Mesodermal cell (in vitro differentiated cells): Measurements from ENCODE around the gene DPYD.

Experiments
- H3K27ac ChIP-seq: 2 replicates; pipeline ENCODE4 v1.7.0; 2013; ENCODE audit warnings: mild to moderate bottlenecking, low read depth, low read length, moderate library complexity; ENCODE audit not compliant: severe bottlenecking
- H3K36me3 ChIP-seq: 2 replicates; pipeline ENCODE4 v1.7.1; 2013; ENCODE audit warnings: mild to moderate bottlenecking, low read length, moderate library complexity; ENCODE audit not compliant: control insufficient read depth, insufficient read depth
- H3K4me1 ChIP-seq: one replicate; pipeline ENCODE4 v1.7.1; 2013; ENCODE audit warnings: mild to moderate bottlenecking, low read length; ENCODE audit not compliant: insufficient read depth, control insufficient read depth, poor library complexity, severe bottlenecking
- H3K4me3 ChIP-seq: 2 replicates; pipeline ENCODE4 v1.7.0; 2013; ENCODE audit warnings: low read length, control low read depth, mild to moderate bottlenecking; ENCODE audit not compliant: insufficient read depth, poor library complexity, severe bottlenecking; ENCODE audit errors: extremely low read depth
- H3K9me3 ChIP-seq: 2 replicates; pipeline ENCODE4 v1.7.1; 2013; ENCODE audit warnings: mild to moderate bottlenecking, low read length, moderate library complexity; ENCODE audit not compliant: control insufficient read depth
- WGBS, 2 experiments: methylation state at CpG; one replicate each; pipeline ENCODE4 v1.1.5; 2013; ENCODE audit warnings: missing lambda C conversion rate in 2 of 2; ENCODE audit not compliant: insufficient coverage in 2 of 2; 5-methylcytosine and 5-hydroxymethylcytosine counted together

The DPYD gene

DNA sequence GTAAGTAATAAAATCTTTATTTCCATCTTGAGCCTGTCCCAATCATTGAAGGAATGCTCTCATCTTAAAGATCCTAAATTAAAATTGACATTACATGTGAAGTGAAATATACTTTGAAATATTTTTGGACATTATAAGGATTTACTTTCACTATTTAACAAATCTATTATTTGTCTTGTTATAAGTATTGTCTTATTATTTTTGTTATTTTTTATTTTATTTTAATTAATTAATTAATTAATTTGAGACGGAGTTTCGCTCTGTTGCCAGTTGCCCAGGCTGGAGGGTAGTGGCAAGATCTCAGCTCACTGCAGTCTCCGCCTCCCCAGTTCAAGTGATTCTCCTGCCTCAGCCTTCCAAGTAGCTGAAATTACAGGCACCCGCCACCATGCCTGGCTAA is 343.2 kb downstream of the DPYD start:
- 85 to 100% methylated on average over 2 of the region's 4 CpGs for WGBS, 2 experiments
- no peak overlapping the region for H3K27ac ChIP-seq

GRCh38 chr1:97573553-97573952 is 347.3 kb downstream of the DPYD start:
- H3K36me3 ChIP-seq: no peaks in the 10 kb centered on the region
- H3K4me3 ChIP-seq: no peak overlapping the region
- no peaks in the 10 kb centered on the region for H3K4me1 ChIP-seq
- H3K27ac ChIP-seq: no peak overlapping the region
- 83 to 88% methylated on average over 3 of the region's 3 CpGs for WGBS, 2 experiments
- H3K9me3 ChIP-seq: no peaks in the 10 kb centered on the region

More for the DNA sequence above, 343.2 kb downstream of the DPYD start:
- no peaks in the 10 kb centered on the region for H3K9me3 ChIP-seq
- H3K4me1 ChIP-seq: peaks cover 13% of the 10 kb centered on the region
- no peak overlapping the region for H3K4me3 ChIP-seq
- no peaks in the 10 kb centered on the region for H3K36me3 ChIP-seq

GRCh38 chr1:97572561-97572960 is 348.3 kb downstream of the DPYD start:
- Histone ChIP-seq H3K9me3 (no peaks in the 10 kb centered on the region), H3K4me1 (no peaks in the 10 kb centered on the region), H3K4me3 (no peak overlapping the region), H3K36me3 (no peaks in the 10 kb centered on the region), H3K27ac (no peak overlapping the region)
- WGBS, 2 experiments: no CpG with 5 or more reads among the region's 1 CpG

DNA sequence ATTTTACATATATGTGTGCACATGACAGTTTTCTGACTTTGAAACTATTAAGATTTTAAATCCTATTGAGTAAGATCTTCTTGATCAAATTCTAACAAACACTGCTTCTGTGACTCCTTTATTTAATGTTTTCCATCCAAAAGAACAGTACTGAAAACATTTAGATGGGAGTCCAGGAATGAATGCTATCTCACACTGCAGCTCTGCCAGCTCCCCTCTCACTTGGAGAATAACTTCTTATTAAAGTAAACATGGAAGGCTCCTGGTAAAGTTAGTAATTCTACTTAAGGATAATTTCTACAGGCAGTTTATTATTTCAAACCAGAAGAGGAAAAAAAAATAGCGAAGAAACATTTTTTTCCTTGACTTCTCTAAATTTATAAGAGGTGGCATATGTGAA is 349.1 kb downstream of the DPYD start:
- WGBS, 2 experiments: no CpG with 5 or more reads among the region's 1 CpG

DNA sequence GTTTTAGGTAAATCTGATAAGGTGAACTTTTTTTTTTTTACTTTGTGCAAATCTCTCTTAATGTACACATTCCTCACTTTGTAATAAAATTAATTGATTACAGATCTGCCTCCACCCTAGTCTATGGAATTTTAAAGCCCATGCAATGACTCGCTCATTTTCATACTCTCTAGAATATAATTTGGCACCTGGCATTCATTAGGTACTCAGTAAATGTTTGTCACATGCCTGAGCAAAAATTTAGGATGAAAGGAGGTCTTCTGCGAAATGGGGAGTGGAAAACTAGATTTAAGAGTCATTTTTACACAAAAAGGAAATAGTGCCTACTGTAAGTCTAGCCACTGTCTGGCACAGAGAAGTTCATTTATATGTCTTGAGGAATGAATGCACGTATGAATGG is 350.1 kb downstream of the DPYD start:
- WGBS, 2 experiments: 87 to 100% methylated on average over 1 to 2 of the region's 3 CpGs

More for the DNA sequence above, 349.1 kb downstream of the DPYD start:
- H3K9me3 ChIP-seq: no peaks in the 10 kb centered on the region
- H3K4me3 ChIP-seq: no peak overlapping the region
- H3K4me1 ChIP-seq: no peaks in the 10 kb centered on the region
- no peaks in the 10 kb centered on the region for H3K36me3 ChIP-seq
- no peak overlapping the region for H3K27ac ChIP-seq

GRCh38 chr1:97567000-97567749 is 353.7 kb downstream of the DPYD start:
- no peaks in the 10 kb centered on the region for H3K4me1 ChIP-seq
- no peak overlapping the region for H3K4me3 ChIP-seq
- no peaks in the 10 kb centered on the region for H3K9me3 ChIP-seq
- peak overlapping the region; percentile 12 for H3K27ac ChIP-seq
- WGBS, 2 experiments: 43 to 50% methylated on average over 3 to 4 of the region's 4 CpGs
- no peaks in the 10 kb centered on the region for H3K36me3 ChIP-seq

More for the DNA sequence above, 350.1 kb downstream of the DPYD start:
- Histone ChIP-seq H3K36me3 (no peaks in the 10 kb centered on the region), H3K27ac (no peak overlapping the region), H3K4me3 (no peak overlapping the region), H3K9me3 (no peaks in the 10 kb centered on the region), H3K4me1 (no peaks in the 10 kb centered on the region)

GRCh38 chr1:97565886-97566285 is 354.9 kb downstream of the DPYD start:
- Histone ChIP-seq H3K36me3 (no peaks in the 10 kb centered on the region), H3K4me3 (no peak overlapping the region), H3K4me1 (no peaks in the 10 kb centered on the region), H3K9me3 (no peaks in the 10 kb centered on the region), H3K27ac (no peak overlapping the region)
- WGBS, 2 experiments: 56 to 73% methylated on average over 1 to 2 of the region's 5 CpGs

DNA sequence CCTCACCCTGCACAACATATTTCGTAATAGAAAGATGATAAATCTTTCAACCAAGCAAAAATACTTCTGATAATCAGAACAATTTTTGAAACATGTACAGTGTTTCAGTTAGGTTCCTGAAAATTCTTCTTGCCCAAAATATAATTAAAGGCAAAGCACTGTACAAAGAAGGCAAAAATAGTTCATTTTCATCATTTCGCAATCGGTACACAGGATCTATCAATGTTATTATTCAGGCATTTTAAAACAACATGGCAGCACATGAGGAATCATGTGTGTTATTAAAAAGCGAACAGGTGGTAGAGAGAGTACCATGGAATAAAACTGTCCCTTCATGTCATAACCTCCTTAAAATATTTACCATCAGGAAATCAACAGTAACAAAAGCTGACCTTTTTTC is 356.9 kb downstream of the DPYD start:
- H3K4me1 ChIP-seq: no peaks in the 10 kb centered on the region
- no CpG with 5 or more reads among the region's 4 CpGs for WGBS, 2 experiments
- no peak overlapping the region for H3K27ac ChIP-seq
- H3K4me3 ChIP-seq: no peak overlapping the region
- H3K9me3 ChIP-seq: no peaks in the 10 kb centered on the region
- H3K36me3 ChIP-seq: no peaks in the 10 kb centered on the region

- Histone ChIP-seq H3K4me1 (no peaks in the 10 kb centered on the region), H3K9me3 (no peaks in the 10 kb centered on the region), H3K36me3 (no peaks in the 10 kb centered on the region), H3K4me3 (no peak overlapping the region), H3K27ac (no peak overlapping the region)
Measured at GRCh38 chr1:97562081-97562480, 358.8 kb downstream of the DPYD start.

DNA sequence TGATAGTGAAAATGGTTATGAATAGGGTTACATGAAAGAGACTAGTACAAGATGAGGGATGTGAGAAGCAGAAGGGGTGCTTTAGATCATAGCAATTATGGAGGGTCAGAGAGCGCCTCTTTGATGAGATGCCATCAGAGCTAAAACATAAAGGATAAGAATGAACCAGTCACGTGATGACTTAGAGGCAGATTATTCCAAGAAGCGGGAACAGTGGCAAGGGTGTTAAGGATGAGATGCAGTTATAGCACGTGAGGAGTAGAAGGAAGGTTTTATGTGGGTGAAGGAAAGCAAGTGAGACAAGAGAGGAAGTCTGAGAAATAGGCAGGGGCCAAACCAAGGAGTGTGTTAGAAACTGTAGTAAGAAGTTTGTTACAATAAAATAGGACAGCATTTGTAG is 360.1 kb downstream of the DPYD start:
- H3K27ac ChIP-seq: no peak overlapping the region
- WGBS, 2 experiments: 82 to 86% methylated on average over 4 of the region's 4 CpGs
- no peaks in the 10 kb centered on the region for H3K4me1 ChIP-seq
- H3K4me3 ChIP-seq: no peak overlapping the region
- no peaks in the 10 kb centered on the region for H3K9me3 ChIP-seq
- H3K36me3 ChIP-seq: no peaks in the 10 kb centered on the region

DNA sequence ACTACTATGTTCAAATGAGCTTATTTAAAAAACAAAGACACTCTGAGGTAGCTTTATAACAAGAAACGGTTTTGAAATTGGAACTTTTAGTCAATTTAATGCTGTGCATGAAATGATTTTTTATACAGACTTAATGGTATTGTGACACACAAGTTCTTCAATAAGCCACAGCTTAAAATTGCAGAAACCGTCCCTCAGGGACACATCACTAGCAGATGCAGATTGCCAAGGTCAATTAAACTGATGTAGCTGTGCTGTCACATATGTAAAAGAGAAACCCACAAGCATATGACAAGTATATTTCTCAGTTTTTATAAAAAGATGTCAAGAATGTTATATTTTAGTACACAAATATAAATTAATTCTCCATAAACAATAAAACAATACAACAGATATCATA is 366.9 kb downstream of the DPYD start:
- no peaks in the 10 kb centered on the region for H3K36me3 ChIP-seq
- H3K4me3 ChIP-seq: no peak overlapping the region
- H3K27ac ChIP-seq: no peak overlapping the region
- WGBS, 2 experiments: no CpG with 5 or more reads among the region's 2 CpGs
- H3K9me3 ChIP-seq: no peaks in the 10 kb centered on the region
- no peaks in the 10 kb centered on the region for H3K4me1 ChIP-seq
